PC-9 (cell line): ENCODE measurements around the gene DLGAP3. TPM values are rescaled to one million over a fixed set of nuclear protein-coding genes. Genes with fewer than 3 reads are reported as not detected.

Experiments used
- BruUV-seq: library from RNA; stranded (reverse); fragments of 400-500 nt; replicated peaks from 2 replicates; lab custom pipeline; 2021; lab: Mats Ljungman, UMichigan
- CTCF ChIA-PET: fragments of 300-600 bp; sonication (Branson Sonifier 250); formaldehyde crosslinking; loops from one replicate; lab custom pipeline; 2022; ENCODE audit warnings: antibody characterized with exemption; lab: Charles Lee
- POLR2A ChIA-PET: fragments of 300-600 bp; sonication (Branson Sonifier 250); formaldehyde crosslinking; loops from one replicate; lab custom pipeline; 2022; ENCODE audit warnings: antibody characterized with exemption; ENCODE audit not compliant: unreplicated experiment; lab: Charles Lee
- DNase-seq, 2 experiments: peaks; one replicate each; pipeline versions ENCODE4 v3.0.0 to v3.0.0-alpha.2; 2015 to 2022; ENCODE audit warnings: mixed read lengths in 1 of 2
- H2AFZ ChIP-seq: fragments of 200-600 bp; sonication (generic); 2 replicates; pipeline ENCODE4 v1.8.1; 2017; ENCODE audit warnings: antibody characterized with exemption
- H3F3A ChIP-seq: fragments of 200-600 bp; sonication (generic); 2 replicates; pipeline ENCODE4 v1.8.1; 2017; ENCODE audit warnings: antibody characterized with exemption, mild to moderate bottlenecking, low read depth; ENCODE audit not compliant: insufficient read depth
- H3K27ac ChIP-seq: fragments of 200-600 bp; sonication (generic); 2 replicates; pipeline ENCODE4 v1.6.1; 2016; ENCODE audit warnings: mixed run types
- H3K27me3 ChIP-seq: fragments of 200-600 bp; sonication (generic); 2 replicates; pipeline ENCODE4 v1.6.1; 2016; ENCODE audit warnings: low read depth, mixed run types; ENCODE audit not compliant: insufficient read depth
- H3K36me3 ChIP-seq: fragments of 200-600 bp; sonication (generic); 2 replicates; pipeline ENCODE4 v1.6.1; 2016; ENCODE audit warnings: low read depth, mixed run types
- H3K4me1 ChIP-seq: fragments of 200-600 bp; sonication (generic); replicated peaks from 2 replicates; pipeline ENCODE4 v1.6.1; 2016; ENCODE audit warnings: mixed run types; ENCODE audit not compliant: insufficient read depth
- H3K4me2 ChIP-seq: fragments of 200-600 bp; sonication (generic); 2 replicates; pipeline ENCODE4 v1.6.1; 2017; ENCODE audit warnings: mixed run types
- H3K4me3 ChIP-seq: fragments of 200-600 bp; sonication (generic); 2 replicates; pipeline ENCODE4 v1.6.1; 2016; ENCODE audit warnings: mixed run types
- H3K79me2 ChIP-seq: fragments of 200-600 bp; sonication (generic); 2 replicates; pipeline ENCODE4 v1.6.1; 2017; ENCODE audit warnings: low read depth, mixed run types
- H3K9me2 ChIP-seq: fragments of 200-600 bp; sonication (generic); 2 replicates; pipeline ENCODE4 v1.8.1; 2017; ENCODE audit warnings: mild to moderate bottlenecking; ENCODE audit not compliant: insufficient read depth
- H3K9me3 ChIP-seq: fragments of 200-600 bp; sonication (generic); 2 replicates; pipeline ENCODE4 v1.8.1; 2016; ENCODE audit warnings: low read depth; ENCODE audit not compliant: insufficient read depth
- H4K20me1 ChIP-seq: fragments of 200-600 bp; sonication (generic); 2 replicates; pipeline ENCODE4 v1.8.1; 2017; ENCODE audit not compliant: insufficient read depth
- CTCF ChIP-seq: fragments of 200-600 bp; sonication (generic); conservative IDR thresholded peaks from 2 replicates; pipeline ENCODE4 v1.6.1; 2017; ENCODE audit warnings: mixed run types, antibody characterized with exemption, mild to moderate bottlenecking, moderate library complexity
- EZH2 ChIP-seq: fragments of 200-600 bp; sonication (generic); IDR thresholded peaks from 2 replicates; pipeline ENCODE4 v1.8.0; 2017; ENCODE audit warnings: antibody characterized with exemption, low read depth
- intact Hi-C: fragments of 100-400 bp; cut with micrococcal nuclease; formaldehyde crosslinking; loops from one replicate; pipeline ENCODE4 v1.10.0; 2022; ENCODE audit not compliant: unreplicated experiment
- total RNA-seq: library from RNA; stranded (reverse); gene quantifications from 2 replicates; pipeline ENCODE4 v1.2.3, GENCODE V29; 2021

The DLGAP3 gene
- total RNA-seq, 1 experiment from 2014 or later = not detected

DNA sequence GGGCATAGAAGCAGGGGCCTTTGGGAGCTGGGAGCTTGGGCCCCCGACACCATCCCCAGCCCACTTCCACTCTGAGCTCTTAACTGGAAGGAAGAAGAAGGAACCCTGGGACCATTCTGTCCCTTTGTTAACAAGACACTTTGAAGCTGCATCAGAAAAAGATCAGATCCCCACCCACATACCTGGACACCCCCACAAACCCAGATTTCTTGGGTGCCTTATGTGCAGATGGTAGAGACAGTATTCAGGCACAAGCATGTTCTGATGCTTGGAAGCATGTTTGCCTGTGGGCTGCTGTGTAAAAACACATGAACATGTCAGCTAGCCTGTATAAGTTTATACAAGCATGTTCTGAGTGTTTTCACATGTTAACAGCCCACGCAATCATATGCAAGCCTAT is 3.7 kb downstream of the DLGAP3 start:
- TF ChIP-seq CTCF = no peak
- TF ChIP-seq EZH2 = no peak
- Histone ChIP-seq H2AFZ (no peak overlapping the region), H3K27me3 (peaks cover 12% of the 10 kb centered on the region), H3K36me3 (no peaks in the 10 kb centered on the region), H3K4me2 (no peak overlapping the region), H4K20me1 (no peaks in the 10 kb centered on the region; the same call in 1 of the 2 replicates), H3K9me3 (no peaks in the 10 kb centered on the region), H3K4me1 (no peaks in the 10 kb centered on the region), H3K4me3 (no peak overlapping the region), H3F3A (no peaks in the 10 kb centered on the region), H3K9me2 (no peaks in the 10 kb centered on the region), H3K79me2 (no peaks in the 10 kb centered on the region), H3K27ac (no peak overlapping the region)
- intact Hi-C loops = no loop called here
- BruUV-seq = no TSS peak
- CTCF ChIA-PET = no interaction called here
- no peak for DNase-seq
- POLR2A ChIA-PET = interaction anchor here (0.5 kb wide), 1 partner anchor 761 kb away, joined by 5 read pairs; no protein-coding TSS in a partner anchor

- intact Hi-C loops = no loop called here
- ChIA-PET CTCF (no interaction called here), POLR2A (no interaction called here)
- H3F3A ChIP-seq = no peaks in the 10 kb centered on the region
- peak in 1 of 2 experiments; percentile 63 for DNase-seq
- H3K9me3 ChIP-seq = no peaks in the 10 kb centered on the region
- H3K79me2 ChIP-seq = no peaks in the 10 kb centered on the region
- no peak overlapping the region for H3K27ac ChIP-seq
- no TSS peak for BruUV-seq
- H4K20me1 ChIP-seq = no peaks in the 10 kb centered on the region; the same call in 1 of the 2 replicates
- no peaks in the 10 kb centered on the region for H3K4me1 ChIP-seq
- no peak overlapping the region for H3K4me2 ChIP-seq
- TF ChIP-seq CTCF (no peak), EZH2 (no peak)
- H3K27me3 ChIP-seq = peaks cover 19% of the 10 kb centered on the region
- no peak overlapping the region for H3K4me3 ChIP-seq
- no peak overlapping the region for H2AFZ ChIP-seq
- H3K9me2 ChIP-seq = no peaks in the 10 kb centered on the region
- no peaks in the 10 kb centered on the region for H3K36me3 ChIP-seq
These were observed 4.5 kb downstream of the DLGAP3 start for GRCh38 chr1:34924759-34925555.

DNA sequence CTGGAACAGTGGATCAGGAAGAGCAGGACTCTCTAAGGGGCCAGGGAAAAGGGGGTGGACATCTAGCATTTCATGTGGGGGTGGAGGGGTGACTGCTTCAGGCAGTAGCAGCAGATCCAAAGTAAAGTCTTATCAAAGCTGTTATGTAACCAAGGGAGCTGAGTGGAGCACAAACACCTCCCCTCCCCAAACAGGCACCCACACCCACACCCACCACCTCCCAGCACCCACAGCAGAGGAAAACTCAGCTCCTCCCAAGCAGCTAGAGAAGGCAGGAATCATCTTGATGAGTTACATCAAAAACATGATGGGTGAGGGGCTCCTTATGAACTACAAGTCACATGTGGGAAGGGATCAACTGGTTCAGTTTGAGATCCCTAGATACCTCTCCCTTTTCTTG is 6.0 kb downstream of the DLGAP3 start:
- ChIA-PET CTCF (no interaction called here), POLR2A (no interaction called here)
- no peak for DNase-seq
- Histone ChIP-seq H3K79me2 (no peaks in the 10 kb centered on the region), H3K9me3 (no peaks in the 10 kb centered on the region), H3F3A (no peaks in the 10 kb centered on the region), H4K20me1 (no peaks in the 10 kb centered on the region; the same call in 1 of the 2 replicates), H2AFZ (no peak overlapping the region), H3K36me3 (no peaks in the 10 kb centered on the region), H3K9me2 (no peaks in the 10 kb centered on the region), H3K4me2 (no peak overlapping the region), H3K27ac (no peak overlapping the region), H3K4me1 (no peaks in the 10 kb centered on the region), H3K4me3 (no peak overlapping the region), H3K27me3 (peaks cover 27% of the 10 kb centered on the region)
- BruUV-seq = no TSS peak
- TF ChIP-seq EZH2 = no peak
- TF ChIP-seq CTCF = no peak
- intact Hi-C loops = no loop called here
